K562 (cell line): Measurements from ENCODE around the gene PGPEP1. TPM values are rescaled to one million over a fixed set of nuclear protein-coding genes. Genes with fewer than 3 reads are reported as not detected.

Experiments used
- ATAC-seq: fragments of 200-7000 bp; cut with Tn5 transposase; 3 replicates; pipeline ENCODE4 v1.9.1; 2020; ENCODE audit warnings: moderate library complexity
- BruUV-seq: library from RNA; stranded (reverse); fragments of 400-500 nt; replicated peaks from 2 replicates; lab custom pipeline; 2021; lab: Mats Ljungman, UMichigan
- CTCF ChIA-PET: fragments of 300-600 bp; formaldehyde crosslinking; extraction: SDS; loops from one replicate; lab custom pipeline; 2021; ENCODE audit warnings: low intra/inter-chr PET ratio; lab: Yijun Ruan, JAX
- POLR2A ChIA-PET: fragments of 300-600, 350-650 bp; sonication (Branson Sonifier 250); formaldehyde crosslinking; extraction: SDS; loops from one replicate; lab custom pipeline; 2021; ENCODE audit warnings: antibody characterized with exemption, inconsistent platforms; lab: Yijun Ruan, JAX
- DNase-seq, 4 experiments: peaks; one replicate each; pipeline versions ENCODE4 v3.0.0 to v3.0.0-alpha.2; 2011 to 2018; ENCODE audit warnings: low spot score in 3 of 4, mixed read lengths in 3 of 4; ENCODE audit errors: extremely low read depth in 1 of 4
- FAIRE-seq: peaks from 2 replicates; lab custom pipeline; 2011; peaks lifted over from hg19 to GRCh38; lab: Jason Lieb, UNC
- H2AFZ ChIP-seq: 2 replicates; pipeline ENCODE4 v1.6.0; 2011; ENCODE audit warnings: low read depth, low read length, control low read depth, inconsistent platforms
- H3K27ac ChIP-seq: fragments of 200-600 bp; 3 replicates; pipeline ENCODE4 v1.8.0; 2011; ENCODE audit warnings: low read depth, mild to moderate bottlenecking, control low read depth, inconsistent platforms, low read length, moderate library complexity, mixed read lengths; ENCODE audit errors: extremely low read depth
- H3K27me3 ChIP-seq, 2 experiments: fragments of 300-600 bp in 1 of 2; 2 replicates in 1 of 2; 3 replicates in 1 of 2; pipeline versions ENCODE4 v1.6.0 to v1.8.0; 2011; ENCODE audit warnings: inconsistent platforms in 2 of 2, low read length in 2 of 2, mild to moderate bottlenecking in 1 of 2, mixed read lengths in 1 of 2, moderate library complexity in 1 of 2; ENCODE audit not compliant: control insufficient read depth in 2 of 2, insufficient read depth in 2 of 2
- H3K36me3 ChIP-seq: fragments of 300-600 bp; 3 replicates; pipeline ENCODE4 v1.8.0; 2011; ENCODE audit warnings: mild to moderate bottlenecking, low read length, inconsistent platforms; ENCODE audit not compliant: control insufficient read depth, insufficient read depth
- H3K4me1 ChIP-seq, 2 experiments: fragments of 200-600 bp in 1 of 2; replicated peaks in 1 of 2; 2 replicates in 1 of 2; 3 replicates in 1 of 2; pipeline versions ENCODE4 v1.5.1 to v1.8.0; 2011; ENCODE audit warnings: inconsistent platforms in 2 of 2, low read length in 2 of 2, mild to moderate bottlenecking in 1 of 2, mixed read lengths in 1 of 2, moderate library complexity in 1 of 2; ENCODE audit not compliant: control insufficient read depth in 2 of 2, insufficient read depth in 2 of 2
- H3K4me2 ChIP-seq: 2 replicates; pipeline ENCODE4 v1.6.1; 2011; ENCODE audit warnings: low read length, control low read depth, inconsistent platforms, mixed read lengths; ENCODE audit not compliant: insufficient read depth
- H3K4me3 ChIP-seq: fragments of 200-600 bp; sonication (generic), shearing (Covaris generic); 2 replicates; pipeline ENCODE4 v1.5.1; 2016; ENCODE audit warnings: control low read depth, inconsistent platforms
- H3K79me2 ChIP-seq: fragments of 200-600 bp; 3 replicates; pipeline ENCODE4 v1.8.0; 2011; ENCODE audit warnings: low read length, inconsistent platforms; ENCODE audit not compliant: control insufficient read depth, insufficient read depth
- H3K9ac ChIP-seq, 2 experiments: 2 replicates each; pipeline versions ENCODE4 v1.6.0 to v1.6.1; 2011; ENCODE audit warnings: low read depth in 2 of 2, low read length in 2 of 2, control low read depth in 1 of 2, inconsistent platforms in 1 of 2, mild to moderate bottlenecking in 1 of 2, mixed read lengths in 1 of 2; ENCODE audit not compliant: insufficient read depth in 1 of 2
- H3K9me1 ChIP-seq: one replicate; pipeline ENCODE4 v1.6.0; 2011; ENCODE audit warnings: inconsistent platforms, mild to moderate bottlenecking, low read length, moderate library complexity; ENCODE audit not compliant: control insufficient read depth, insufficient read depth
- H3K9me3 ChIP-seq: replicated peaks from 2 replicates; pipeline ENCODE4 v1.5.1; 2011; ENCODE audit warnings: low read depth, low read length, inconsistent platforms; ENCODE audit not compliant: control insufficient read depth, insufficient read depth
- H4K20me1 ChIP-seq: replicated peaks from 2 replicates; pipeline ENCODE4 v1.6.1; 2011; ENCODE audit warnings: low read length, inconsistent platforms, mixed read lengths; ENCODE audit not compliant: control insufficient read depth, insufficient read depth
- CHD2 ChIP-seq: IDR thresholded peaks from 2 replicates; pipeline ENCODE4 v1.6.1; 2011; ENCODE audit warnings: low read depth, low read length
- CREM ChIP-seq: IDR thresholded peaks from 2 replicates; pipeline ENCODE4 v1.6.1; 2014; ENCODE audit warnings: antibody characterized with exemption, low read depth
- ETV1 ChIP-seq: fragments of 450-650 bp; conservative IDR thresholded peaks from 2 replicates; pipeline ENCODE4 v1.6.1; 2016; ENCODE audit warnings: missing genetic modification characterization, control low read depth, low read depth, missing compliant biosample characterization
- SMC3 ChIP-seq: conservative IDR thresholded peaks from 2 replicates; pipeline ENCODE4 v1.6.1; 2011; ENCODE audit warnings: low read depth, low read length, improper control_type of control experiment; ENCODE audit not compliant: insufficient read depth
- ZFP36 ChIP-seq: fragments of 150-350 bp; IDR thresholded peaks from 2 replicates; pipeline ENCODE4 v1.6.1; 2018; ENCODE audit warnings: low read length, low read depth; ENCODE audit not compliant: partially characterized antibody
- ZNF134 ChIP-seq: fragments of 250-450 bp; sonication (Bioruptor Pico); conservative IDR thresholded peaks from 2 replicates; pipeline ENCODE4 v1.4.0; 2020
- WGBS: fragments of 100-300 bp; shearing (Covaris generic); methylation state at CpG from one replicate; pipeline ENCODE4 v1.1.6; 2016; ENCODE audit warnings: low coverage, mixed read lengths; ENCODE audit not compliant: insufficient coverage; ENCODE audit errors: missing lambda C conversion rate; 5-methylcytosine and 5-hydroxymethylcytosine counted together
- in situ Hi-C: fragments of 300-500 bp; cut with MboI; formaldehyde crosslinking; loops from 4 replicates; pipeline ENCODE4 v1.15.0; 2018; ENCODE audit warnings: inconsistent platforms, mixed read lengths
- intact Hi-C: fragments of 100-400 bp; cut with micrococcal nuclease; formaldehyde crosslinking; loops from 2 replicates; pipeline ENCODE4 v1.14.2; 2022
- polyA plus RNA-seq, 8 experiments: library from polyadenylated mRNA; depleted of rRNA in 4 of 8; stranded (reverse) in 5 of 8; unstranded in 3 of 8; fragments of >200 nt; fragmentation: Nextera tagmentation in 2 of 8; fragmentation: Illumina TruSeq in 1 of 8; extraction: Ambion mirVana in 2 of 8; extraction: Trizol in 1 of 8; gene quantifications; 2 replicates each; pipeline versions ENCODE4 v1.2.1 to v1.2.3, GENCODE V29; 2011 to 2014; ENCODE audit warnings: inconsistent platforms in 1 of 8, missing spikeins in 1 of 8
- total RNA-seq, 7 experiments: library from RNA; depleted of rRNA in 6 of 7; stranded (reverse); fragments of >200 nt in 6 of 7; fragmentation: Illumina TruSeq in 2 of 7; extraction: Trizol in 2 of 7; gene quantifications; 2 replicates each; pipeline versions ENCODE4 v1.2.1 to v1.2.3, GENCODE V29; 2011 to 2021; ENCODE audit warnings: low replicate concordance in 1 of 7
- TF ChIP-seq, protein P1 (sequence below): sonication (generic); formaldehyde crosslinking; IDR thresholded peaks from 2 replicates; pipeline ENCODE4 v1.8.0; 2022; ENCODE audit warnings: missing genetic modification reagents, mild to moderate bottlenecking, moderate library complexity, borderline replicate concordance
- TF ChIP-seq, protein P2 (sequence below), 2 experiments: fragments of 250-450 bp in 1 of 2; fragments of 450-650 bp in 1 of 2; sonication (Bioruptor Pico) in 1 of 2; IDR thresholded peaks; 2 replicates each; pipeline versions ENCODE4 v1.6.1 to v1.8.0; 2016 to 2021; ENCODE audit warnings: mild to moderate bottlenecking in 2 of 2, moderate library complexity in 2 of 2, missing compliant biosample characterization in 1 of 2, missing genetic modification characterization in 1 of 2

PGPEP1 gene
- total and polyA plus RNA-seq, 9 of the 15 experiments (the other 6 are each of a cell fraction or from before 2014, with no cell fraction given): 10.0 to 69.6 (median 33.5) TPM

DNA sequence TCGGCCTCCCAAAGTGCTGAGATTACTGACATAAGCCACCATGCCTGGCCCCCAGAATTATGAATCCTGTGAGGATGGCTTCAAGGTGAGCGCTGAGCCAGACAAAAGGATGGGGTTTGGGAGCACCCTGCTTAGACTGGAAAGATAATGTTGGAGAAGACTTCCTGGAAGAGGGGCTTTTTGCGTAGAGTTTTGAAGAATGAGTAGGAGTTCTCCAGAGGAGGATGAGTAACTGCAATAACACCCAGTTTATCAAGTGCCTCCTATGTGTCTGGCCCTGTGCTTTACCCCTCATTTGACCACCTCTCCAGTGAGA, 44.9 kb downstream of the PGPEP1 start:
- H3K4me2 ChIP-seq: peak overlapping the region; percentile 67

More for the DNA sequence above, 44.9 kb downstream of the PGPEP1 start:
- Histone ChIP-seq H3K4me3 (no peak overlapping the region), H3K79me2 (peaks cover 32% of the 10 kb centered on the region), H2AFZ (peak overlapping the region; percentile 78), H3K9me3 (no peaks in the 10 kb centered on the region), H3K4me1 (peaks cover 28 to 50% of the 10 kb centered on the region in 2 experiments), H3K9ac (peak overlapping the region; percentile 90 to 94; a peak in 3 of 4 replicates), H3K27ac (peak overlapping the region; percentile 84)
- CTCF ChIA-PET: no interaction called here
- BruUV-seq: TSS peak; percentile 51
- in situ Hi-C loops: no loop called here
- no peak for FAIRE-seq
- 28% methylated on average over 3 of the region's 3 CpGs for WGBS
- TF ChIP-seq, protein P1, sequence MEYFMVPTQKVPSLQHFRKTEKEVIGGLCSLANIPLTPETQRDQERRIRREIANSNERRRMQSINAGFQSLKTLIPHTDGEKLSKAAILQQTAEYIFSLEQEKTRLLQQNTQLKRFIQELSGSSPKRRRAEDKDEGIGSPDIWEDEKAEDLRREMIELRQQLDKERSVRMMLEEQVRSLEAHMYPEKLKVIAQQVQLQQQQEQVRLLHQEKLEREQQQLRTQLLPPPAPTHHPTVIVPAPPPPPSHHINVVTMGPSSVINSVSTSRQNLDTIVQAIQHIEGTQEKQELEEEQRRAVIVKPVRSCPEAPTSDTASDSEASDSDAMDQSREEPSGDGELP: no peak
- TF ChIP-seq CHD2 (no peak), ETV1 (tag) (0 out of 2 replicates have a peak, but pooled peaks have one; percentile 20), CREM (0 out of 2 replicates have a peak, but pooled peaks have one; percentile 2), SMC3 (no peak), ZFP36 (peak; percentile 45), ZNF134 (no peak)
- TF ChIP-seq, protein P2, sequence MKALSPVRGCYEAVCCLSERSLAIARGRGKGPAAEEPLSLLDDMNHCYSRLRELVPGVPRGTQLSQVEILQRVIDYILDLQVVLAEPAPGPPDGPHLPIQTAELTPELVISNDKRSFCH (CRISPR knock-in tag; IDR thresholded peaks at IDR 0.05): no peak
- TF ChIP-seq, protein P2 (tag; IDR thresholded peaks at IDR 0.05): 0 out of 2 replicates have a peak, but pooled peaks have one; percentile 17
- TF ChIP-seq, all 486 proteins: peak for 4
- ATAC-seq (no peak), DNase-seq (no peak)
- peaks cover 19% of the 10 kb centered on the region for H4K20me1 ChIP-seq
- peaks cover 32% of the 10 kb centered on the region; the same call in 2 of the 3 replicates for H3K36me3 ChIP-seq
- intact Hi-C loops: loop anchor here (5.0 kb wide), 1 partner anchor 38 kb away; no protein-coding TSS in a partner anchor
- POLR2A ChIA-PET: interaction anchor here (0.6 to 8.1 kb wide), 35 partner anchors 10 to 287 kb away, joined by 3 to 244 read pairs (median 6); partner anchors contain the start of genes IQCN, JUND, LRRC25 and LSM4
- no peaks in the 10 kb centered on the region for H3K27me3 ChIP-seq
- H3K9me1 ChIP-seq: no peaks in the 10 kb centered on the region
